ENCODE results near the gene CUEDC1. TPM values are rescaled to one million over a fixed set of nuclear protein-coding genes. Genes with fewer than 3 reads are reported as not detected.
A peak's percentile ranks its signal among the peaks of the same experiment; 100 is the strongest.

The CUEDC1 gene
- total and polyA plus RNA-seq, 2 of the 13 experiments (the other 11 are each of a cell fraction or from before 2014, with no cell fraction given) = 7.4 to 12.9 TPM

- TF ChIP-seq HOXA3 (CRISPR knock-in tag; IDR thresholded peaks at IDR 0.05) (peak; percentile 75; the same call in 1 of the 2 replicates), ZNF432 (CRISPR knock-in tag; IDR thresholded peaks at IDR 0.05; ENCODE audit: borderline replicate concordance) (no peak), ZSCAN12 (CRISPR knock-in tag; IDR thresholded peaks at IDR 0.05) (no peak), SIN3B (IDR thresholded peaks at IDR 0.05; ENCODE audit: low read length) (no peak), RFXAP (CRISPR knock-in tag; IDR thresholded peaks at IDR 0.05; ENCODE audit: borderline replicate concordance) (no peak), HDAC1 (CRISPR knock-in tag; IDR thresholded peaks at IDR 0.05) (peak; percentile 95), ZNF256 (CRISPR knock-in tag; conservative IDR thresholded peaks at IDR 0.05) (no peak), YEATS4 (CRISPR knock-in tag; IDR thresholded peaks at IDR 0.05; ENCODE audit: borderline replicate concordance) (no peak; the same call in 1 of the 2 replicates), ZBTB3 (CRISPR knock-in tag; IDR thresholded peaks at IDR 0.05; ENCODE audit: borderline replicate concordance, low read depth) (no peak; the same call in 1 of the 2 replicates), ZNF776 (CRISPR knock-in tag; IDR thresholded peaks at IDR 0.05) (no peak), ZNF558 (CRISPR knock-in tag; IDR thresholded peaks at IDR 0.05; ENCODE audit: borderline replicate concordance) (no peak), HOMEZ (CRISPR knock-in tag; IDR thresholded peaks at IDR 0.05; ENCODE audit: low read depth) (peak; percentile 69; the same call in 1 of the 2 replicates)
- TF ChIP-seq, protein P1, sequence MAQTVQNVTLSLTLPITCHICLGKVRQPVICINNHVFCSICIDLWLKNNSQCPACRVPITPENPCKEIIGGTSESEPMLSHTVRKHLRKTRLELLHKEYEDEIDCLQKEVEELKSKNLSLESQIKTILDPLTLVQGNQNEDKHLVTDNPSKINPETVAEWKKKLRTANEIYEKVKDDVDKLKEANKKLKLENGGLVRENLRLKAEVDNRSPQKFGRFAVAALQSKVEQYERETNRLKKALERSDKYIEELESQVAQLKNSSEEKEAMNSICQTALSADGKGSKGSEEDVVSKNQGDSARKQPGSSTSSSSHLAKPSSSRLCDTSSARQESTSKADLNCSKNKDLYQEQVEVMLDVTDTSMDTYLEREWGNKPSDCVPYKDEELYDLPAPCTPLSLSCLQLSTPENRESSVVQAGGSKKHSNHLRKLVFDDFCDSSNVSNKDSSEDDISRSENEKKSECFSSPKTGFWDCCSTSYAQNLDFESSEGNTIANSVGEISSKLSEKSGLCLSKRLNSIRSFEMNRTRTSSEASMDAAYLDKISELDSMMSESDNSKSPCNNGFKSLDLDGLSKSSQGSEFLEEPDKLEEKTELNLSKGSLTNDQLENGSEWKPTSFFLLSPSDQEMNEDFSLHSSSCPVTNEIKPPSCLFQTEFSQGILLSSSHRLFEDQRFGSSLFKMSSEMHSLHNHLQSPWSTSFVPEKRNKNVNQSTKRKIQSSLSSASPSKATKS (CRISPR knock-in tag; IDR thresholded peaks at IDR 0.05) = no peak
- TF ChIP-seq, protein P2, sequence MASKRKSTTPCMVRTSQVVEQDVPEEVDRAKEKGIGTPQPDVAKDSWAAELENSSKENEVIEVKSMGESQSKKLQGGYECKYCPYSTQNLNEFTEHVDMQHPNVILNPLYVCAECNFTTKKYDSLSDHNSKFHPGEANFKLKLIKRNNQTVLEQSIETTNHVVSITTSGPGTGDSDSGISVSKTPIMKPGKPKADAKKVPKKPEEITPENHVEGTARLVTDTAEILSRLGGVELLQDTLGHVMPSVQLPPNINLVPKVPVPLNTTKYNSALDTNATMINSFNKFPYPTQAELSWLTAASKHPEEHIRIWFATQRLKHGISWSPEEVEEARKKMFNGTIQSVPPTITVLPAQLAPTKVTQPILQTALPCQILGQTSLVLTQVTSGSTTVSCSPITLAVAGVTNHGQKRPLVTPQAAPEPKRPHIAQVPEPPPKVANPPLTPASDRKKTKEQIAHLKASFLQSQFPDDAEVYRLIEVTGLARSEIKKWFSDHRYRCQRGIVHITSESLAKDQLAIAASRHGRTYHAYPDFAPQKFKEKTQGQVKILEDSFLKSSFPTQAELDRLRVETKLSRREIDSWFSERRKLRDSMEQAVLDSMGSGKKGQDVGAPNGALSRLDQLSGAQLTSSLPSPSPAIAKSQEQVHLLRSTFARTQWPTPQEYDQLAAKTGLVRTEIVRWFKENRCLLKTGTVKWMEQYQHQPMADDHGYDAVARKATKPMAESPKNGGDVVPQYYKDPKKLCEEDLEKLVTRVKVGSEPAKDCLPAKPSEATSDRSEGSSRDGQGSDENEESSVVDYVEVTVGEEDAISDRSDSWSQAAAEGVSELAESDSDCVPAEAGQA (IDR thresholded peaks at IDR 0.05; ENCODE audit: low read depth) = peak; percentile 59; the same call in 1 of the 2 replicates
- TF ChIP-seq, protein P2 (CRISPR knock-in tag; IDR thresholded peaks at IDR 0.05; ENCODE audit: borderline replicate concordance) = no peak
- TF ChIP-seq, protein P3, sequence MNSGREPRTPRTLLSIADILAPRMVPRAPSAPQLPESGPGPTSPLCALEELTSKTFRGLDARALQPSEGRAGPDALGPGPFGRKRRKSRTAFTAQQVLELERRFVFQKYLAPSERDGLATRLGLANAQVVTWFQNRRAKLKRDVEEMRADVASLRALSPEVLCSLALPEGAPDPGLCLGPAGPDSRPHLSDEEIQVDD (CRISPR knock-in tag; IDR thresholded peaks at IDR 0.05; ENCODE audit: borderline replicate concordance) = no peak; the same call in 1 of the 2 replicates
- TF ChIP-seq, protein P4, sequence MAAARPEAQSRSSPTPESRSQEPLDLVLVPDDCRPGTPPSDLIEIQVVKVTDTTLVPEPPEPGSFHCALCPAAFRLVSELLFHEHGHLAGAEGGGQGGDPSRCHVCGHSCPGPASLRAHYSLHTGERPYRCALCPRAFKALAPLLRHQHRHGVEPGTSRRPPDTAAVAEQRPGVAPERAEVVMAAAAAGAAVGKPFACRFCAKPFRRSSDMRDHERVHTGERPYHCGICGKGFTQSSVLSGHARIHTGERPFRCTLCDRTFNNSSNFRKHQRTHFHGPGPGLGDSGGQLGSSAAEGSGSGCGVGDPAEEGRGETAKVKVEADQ (CRISPR knock-in tag; IDR thresholded peaks at IDR 0.05; ENCODE audit: borderline replicate concordance) = 0 out of 2 replicates have a peak, but pooled peaks have one; percentile 55
Measured at GRCh38 chr17:57902800-57903759, 52.1 kb downstream of the CUEDC1 start (continued).

Measured in HepG2 (cell line).